H4 (cell line): Measurements from ENCODE around the gene TESK2. TPM values are rescaled to one million over a fixed set of nuclear protein-coding genes. Genes with fewer than 3 reads are reported as not detected.
"Not testable (repeated sequence)": the region's sequence is repeated elsewhere in the genome, so short reads cannot be mapped to it uniquely, and the experiment has no call there.

ENCODE experiments used
- DNase-seq: peaks from one replicate; pipeline ENCODE4 v3.0.0-alpha.2; 2015; ENCODE audit warnings: low spot score
- total RNA-seq: library from RNA; depleted of rRNA; stranded (reverse); fragments of >200 nt; shearing (Covaris generic); gene quantifications from 2 replicates; pipeline ENCODE4 v1.2.3, GENCODE V29; 2014

TESK2 gene
- total RNA-seq, 1 experiment from 2014 or later: 2.7 TPM

- DNase-seq: no peak
Observed at GRCh38 chr1:45510036-45510971, 19.3 kb upstream of the TESK2 start.

GRCh38 chr1:45508295-45509151, 17.6 kb upstream of the TESK2 start:
- peak; percentile 31 for DNase-seq

- no peak for DNase-seq
Observed at GRCh38 chr1:45507893-45508292, 16.9 kb upstream of the TESK2 start.

- DNase-seq: no peak
Observed at GRCh38 chr1:45507195-45507594, 16.2 kb upstream of the TESK2 start.

- DNase-seq: no peak
Observed at GRCh38 chr1:45503462-45504360, 12.7 kb upstream of the TESK2 start.

GRCh38 chr1:45501505-45501859, 10.5 kb upstream of the TESK2 start:
- DNase-seq: no peak

- no peak for DNase-seq
Observed at GRCh38 chr1:45499415-45499769, 8.4 kb upstream of the TESK2 start.

GRCh38 chr1:45498279-45498678, 7.3 kb upstream of the TESK2 start:
- DNase-seq: no peak

GRCh38 chr1:45493116-45493697, 2.2 kb upstream of the TESK2 start:
- peak; percentile 63 for DNase-seq

- no peak for DNase-seq
Observed at GRCh38 chr1:45492691-45493090, 1.7 kb upstream of the TESK2 start.

- no peak for DNase-seq
Observed at GRCh38 chr1:45491487-45492260, 711 bp upstream of the TESK2 start.

- no peak for DNase-seq
Observed at GRCh38 chr1:45490121-45490625, 790 bp downstream of the TESK2 start.

- DNase-seq: not testable (repeated sequence)
Observed at GRCh38 chr1:45489379-45489778, 1.6 kb downstream of the TESK2 start.

GRCh38 chr1:45488666-45489377, 2.1 kb downstream of the TESK2 start:
- DNase-seq: no peak

GRCh38 chr1:45485949-45486348, 5.0 kb downstream of the TESK2 start:
- no peak for DNase-seq

GRCh38 chr1:45479039-45479748, 11.8 kb downstream of the TESK2 start:
- no peak for DNase-seq

- no peak for DNase-seq
Observed at GRCh38 chr1:45478121-45478814, 12.7 kb downstream of the TESK2 start.

GRCh38 chr1:45477646-45478045, 13.3 kb downstream of the TESK2 start:
- DNase-seq: no peak
